ENCODE measurements around the gene CEP68.

CEP68 gene

DNA sequence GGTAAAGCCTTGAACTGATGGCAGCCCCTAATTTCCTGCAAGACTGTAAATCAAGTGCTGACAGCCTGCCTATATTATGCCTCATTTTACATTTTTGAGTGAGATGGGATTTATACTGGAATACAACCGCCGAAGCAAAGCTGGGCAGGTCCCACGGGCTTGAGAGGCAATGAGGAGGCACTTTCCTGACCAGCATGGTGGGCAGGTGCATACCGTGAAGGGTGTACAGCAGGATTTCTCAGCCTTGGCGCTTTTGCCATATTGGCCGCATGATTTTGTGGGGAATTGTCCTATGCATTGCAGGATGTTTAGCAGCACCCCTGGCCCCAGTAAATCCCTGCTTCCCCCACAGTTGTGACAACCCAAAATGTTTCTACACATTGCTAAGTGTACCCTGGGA lies 22.8 kb downstream of the CEP68 start:
- no peak for DNase-seq (ENCODE audit: low read depth)

DNA sequence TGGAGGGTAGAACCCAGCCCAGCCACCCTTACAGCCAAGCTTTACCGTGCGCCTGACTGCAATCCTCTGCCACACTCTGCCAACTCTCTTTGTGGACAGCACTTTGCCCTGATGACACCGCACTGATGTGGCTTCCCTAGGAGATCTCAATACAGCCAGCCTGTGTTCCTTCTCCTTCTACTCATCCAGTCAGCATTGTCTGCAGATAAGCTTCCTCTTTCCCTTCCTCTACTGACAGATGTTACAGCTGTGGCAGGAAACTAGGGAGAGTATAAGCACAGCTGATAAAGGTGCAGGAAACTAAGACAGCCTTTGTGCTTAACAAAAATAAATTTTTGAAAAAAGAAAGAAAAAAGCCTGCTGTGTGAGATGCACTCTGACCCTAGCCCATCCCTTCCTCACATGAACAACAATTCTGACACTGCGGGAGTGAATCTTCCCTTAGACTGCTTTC lies 25.0 kb downstream of the CEP68 start:
- DNase-seq (ENCODE audit: low read depth): no peak

DNA sequence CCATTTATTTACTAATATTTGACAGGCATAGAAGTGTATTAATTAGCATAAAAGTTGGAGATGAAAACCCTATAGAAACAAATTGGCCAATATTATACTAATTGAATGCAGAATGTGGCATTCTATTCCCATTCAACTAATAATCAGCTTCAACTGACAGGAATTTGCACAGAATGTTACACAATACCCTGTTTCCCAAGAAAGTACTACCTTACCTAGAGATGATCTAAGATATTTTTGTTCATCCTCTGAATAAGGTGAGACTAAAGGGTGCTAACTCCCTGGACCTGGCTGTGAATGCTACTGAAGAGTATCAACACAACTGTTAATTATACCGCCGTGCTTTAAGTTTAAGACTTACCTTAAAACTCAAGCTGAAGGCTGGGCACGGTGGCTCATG lies 28.9 kb downstream of the CEP68 start:
- DNase-seq (ENCODE audit: low read depth): no peak

DNA sequence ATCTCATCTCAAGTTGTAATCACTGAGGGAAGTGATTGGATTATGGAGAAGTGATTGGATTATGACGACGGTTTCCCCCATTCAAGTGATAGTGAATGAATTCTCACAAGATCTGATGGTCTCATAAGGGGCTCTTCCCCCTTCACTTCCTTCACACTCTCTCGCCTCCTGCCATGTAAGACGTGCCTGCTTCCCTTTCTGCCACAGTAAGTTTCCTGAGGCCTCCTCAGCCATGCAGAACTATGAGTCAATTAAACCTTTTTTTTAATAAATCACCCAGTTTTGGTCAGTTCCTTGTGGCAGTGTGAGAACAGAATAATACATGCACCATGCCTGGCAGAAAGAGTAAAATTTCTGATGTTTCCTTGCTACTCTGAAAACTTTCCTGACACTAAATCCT lies 36.6 kb downstream of the CEP68 start:
- DNase-seq (ENCODE audit: low read depth): no peak

DNA sequence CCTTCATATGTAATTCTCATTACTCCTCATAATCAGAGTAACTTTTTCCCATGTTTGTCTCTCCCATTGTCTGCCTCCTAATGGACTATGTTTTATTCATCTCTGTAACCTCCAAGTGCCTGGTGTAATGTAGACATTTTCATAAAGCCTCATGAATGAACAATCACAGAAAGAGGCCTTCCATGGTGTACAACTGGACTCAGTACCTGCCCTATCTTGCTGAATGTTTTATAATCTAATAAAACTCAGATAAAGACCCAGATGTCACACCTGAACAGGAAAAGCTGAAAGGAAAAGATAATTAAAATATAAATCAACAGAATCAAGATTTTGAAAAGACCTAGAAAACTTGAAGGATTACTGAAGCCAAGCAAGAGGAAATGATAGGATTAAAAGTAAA lies 37.0 kb downstream of the CEP68 start:
- no peak for DNase-seq (ENCODE audit: low read depth)

DNA sequence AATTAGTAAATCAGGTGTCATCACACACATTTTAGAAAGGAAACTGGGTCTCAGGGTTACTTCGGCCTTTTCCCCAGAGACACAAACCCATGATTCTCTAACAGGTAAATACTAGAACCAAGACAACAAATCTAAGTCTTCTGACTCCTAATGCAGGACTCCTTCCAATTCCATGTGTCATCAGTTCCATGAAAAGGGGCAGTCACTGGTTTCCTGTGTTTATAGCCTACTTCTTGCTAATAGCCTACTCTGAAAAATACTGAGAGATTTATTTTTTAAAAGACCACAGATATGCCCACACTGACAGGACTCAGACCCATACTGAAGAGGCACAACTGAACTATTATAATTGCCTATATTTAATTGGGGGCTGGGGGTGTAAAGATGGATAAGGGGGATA lies 40.7 kb downstream of the CEP68 start:
- peak; percentile 54 for DNase-seq (ENCODE audit: low read depth)

DNA sequence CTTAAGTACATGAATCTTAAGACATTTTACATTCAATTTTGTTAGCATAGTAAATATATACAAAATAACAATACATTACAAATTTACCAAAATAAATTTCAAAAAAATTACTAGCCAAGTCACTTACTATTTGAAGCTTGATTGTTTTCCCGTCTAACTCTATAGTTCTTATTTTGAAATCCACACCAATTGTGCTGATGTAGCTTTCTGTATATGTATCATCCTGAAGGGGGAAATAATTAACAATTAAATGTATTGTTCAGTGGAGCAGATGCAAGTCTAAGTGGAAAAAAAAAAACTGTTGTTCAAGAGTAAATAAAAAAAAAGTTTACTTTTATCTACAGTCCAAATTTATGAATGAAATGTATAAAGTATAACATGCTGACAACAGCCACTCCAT lies 41.6 kb downstream of the CEP68 start:
- DNase-seq (ENCODE audit: low read depth): no peak

DNA sequence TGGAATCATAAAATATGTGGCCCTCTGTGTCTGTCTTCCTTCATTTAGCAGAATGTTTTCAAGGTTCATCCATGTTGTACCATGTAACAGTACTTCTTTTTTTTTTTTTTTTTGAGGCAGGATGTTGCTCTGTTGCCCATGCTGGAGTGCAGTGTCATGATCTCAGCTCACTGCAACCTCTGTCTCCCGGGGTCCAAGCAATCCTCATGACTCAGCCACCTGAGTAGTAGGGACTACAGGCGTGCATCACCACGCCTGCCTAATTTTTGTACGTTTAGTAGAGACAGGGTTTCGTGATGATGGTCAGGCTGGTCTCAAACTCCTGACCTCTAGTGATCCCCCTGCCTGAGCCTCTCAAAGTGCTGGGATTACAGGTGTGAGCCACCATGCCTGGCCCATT lies 42.5 kb downstream of the CEP68 start:
- peak; percentile 75 for DNase-seq (ENCODE audit: low read depth)

DNA sequence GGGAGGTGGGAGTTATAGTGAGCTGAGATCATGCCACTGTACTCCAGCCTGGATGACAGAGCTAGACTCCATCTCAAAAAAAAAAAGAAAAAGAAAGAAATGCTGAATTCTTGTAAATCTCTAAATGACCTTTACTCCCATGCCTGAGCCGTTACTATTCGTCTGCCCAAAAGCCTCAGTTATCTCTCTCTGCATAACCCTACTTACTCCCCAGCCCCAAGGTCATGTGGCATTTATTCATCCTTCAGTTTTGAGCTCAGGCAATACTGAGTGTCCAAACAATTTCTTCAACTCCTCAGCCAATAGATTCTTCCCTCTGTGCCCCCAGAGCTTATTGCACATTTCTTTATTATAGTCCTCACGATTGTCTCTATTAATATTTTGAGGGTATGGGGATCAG lies 44.9 kb downstream of the CEP68 start:
- no peak for DNase-seq (ENCODE audit: low read depth)

DNA sequence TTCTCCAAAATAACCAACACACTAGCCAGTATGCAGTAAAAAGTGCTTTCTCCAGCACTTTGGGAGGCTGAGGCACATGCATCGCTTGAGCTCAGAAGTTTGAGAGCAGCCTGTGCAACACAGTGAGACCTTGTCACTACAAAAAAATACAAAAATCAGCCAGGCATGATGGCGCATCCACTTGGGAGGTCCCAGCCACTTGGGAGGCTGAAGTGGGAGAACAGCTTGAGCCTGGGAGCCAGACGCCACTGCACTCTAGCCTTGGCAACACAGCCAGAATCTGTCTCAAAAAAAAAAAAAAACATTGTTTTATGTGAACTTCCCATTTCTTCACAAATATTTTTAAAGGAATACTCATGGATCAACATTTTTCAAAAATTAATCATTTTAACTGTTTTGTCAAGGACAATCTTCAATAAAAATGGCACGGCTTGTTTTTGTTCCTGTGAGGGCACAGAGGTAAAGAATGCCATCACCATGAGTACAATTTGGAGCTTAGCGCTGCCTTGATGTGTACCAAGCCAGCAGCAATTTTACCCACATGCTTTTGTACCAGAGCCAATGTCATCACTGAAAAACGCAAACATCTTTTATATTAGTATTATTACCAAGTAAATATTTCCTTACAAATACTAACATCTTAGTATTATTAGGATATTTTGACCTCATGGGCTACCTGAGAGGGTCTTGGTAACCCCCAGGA lies 46.9 kb downstream of the CEP68 start:
- no peak for DNase-seq (ENCODE audit: low read depth)

DNA sequence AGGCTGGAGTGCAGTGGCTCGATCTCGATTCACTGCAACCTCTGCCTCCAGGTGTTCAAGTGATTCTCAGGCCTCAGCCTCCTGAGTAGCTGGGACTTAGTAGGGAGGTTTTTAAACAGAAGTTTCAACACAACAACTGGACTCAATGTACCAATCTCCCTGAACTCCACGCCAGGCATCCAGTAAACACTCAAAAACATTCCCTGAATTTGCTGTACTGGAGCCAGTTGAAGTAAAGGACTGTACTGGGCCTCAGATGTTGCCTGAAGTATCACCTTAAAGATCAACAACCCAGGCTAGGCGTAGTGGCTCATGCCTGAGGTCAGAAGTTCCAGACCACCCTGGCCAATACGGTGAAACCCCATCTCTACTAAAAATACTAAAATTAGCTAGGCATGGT lies 51.3 kb downstream of the CEP68 start:
- no peak for DNase-seq (ENCODE audit: low read depth)

DNA sequence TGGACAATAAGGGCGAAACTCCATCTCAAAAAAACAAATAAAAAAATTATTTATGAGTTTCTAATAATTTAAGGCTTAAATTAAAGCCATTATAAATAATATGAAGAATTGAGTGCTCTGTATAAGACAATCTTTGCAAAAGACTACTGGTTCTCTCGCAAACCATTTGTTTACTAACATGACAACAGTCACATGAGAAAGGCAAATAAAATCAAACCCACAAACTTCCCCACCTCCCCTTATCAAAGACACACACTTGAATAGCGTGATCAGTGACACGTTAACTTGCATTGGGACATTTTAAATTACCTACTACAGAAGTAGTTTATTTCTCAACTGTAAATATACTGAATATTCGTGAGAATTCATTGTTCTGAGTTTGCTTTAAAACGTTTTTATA lies 52.6 kb downstream of the CEP68 start:
- no peak for DNase-seq (ENCODE audit: low read depth)

DNA sequence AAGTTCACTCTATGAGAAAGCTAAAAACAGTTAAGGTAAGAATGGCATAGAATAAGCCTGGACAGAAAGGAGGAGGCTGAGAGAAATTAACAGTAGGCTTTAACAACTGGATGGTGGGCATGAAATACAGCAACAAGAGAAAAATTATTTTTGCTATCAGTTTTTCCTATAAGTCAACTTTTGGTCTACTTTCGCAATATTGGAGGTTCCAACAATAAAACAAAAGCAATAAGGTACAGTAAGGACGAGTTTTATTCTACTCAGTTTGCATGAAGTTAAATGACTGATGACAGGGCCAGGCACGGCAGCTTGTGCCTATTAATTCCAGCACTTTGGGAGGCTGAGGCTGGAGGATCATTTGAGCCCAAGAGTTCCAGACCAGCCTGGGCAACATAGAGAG lies 56.4 kb downstream of the CEP68 start:
- DNase-seq (ENCODE audit: low read depth): no peak

DNA sequence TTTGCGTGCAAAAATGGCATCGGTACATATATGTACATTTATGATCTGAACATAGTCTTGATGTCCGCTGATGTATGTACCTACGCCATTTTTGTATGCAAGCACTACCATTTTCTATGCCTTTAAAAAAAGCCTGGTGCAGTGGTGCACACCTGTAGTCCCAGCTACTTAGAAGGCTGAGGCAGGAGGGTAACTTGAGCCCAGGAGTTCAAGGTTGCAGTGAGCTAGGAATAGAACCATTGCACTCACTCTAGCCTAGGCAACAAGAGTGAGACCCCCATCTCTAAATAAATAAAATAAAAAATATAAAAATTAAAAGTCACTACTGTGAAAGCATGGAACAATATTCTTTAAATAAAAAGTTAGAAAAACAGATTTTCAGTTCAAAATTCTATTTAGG lies 57.0 kb downstream of the CEP68 start:
- no peak for DNase-seq (ENCODE audit: low read depth)

DNA sequence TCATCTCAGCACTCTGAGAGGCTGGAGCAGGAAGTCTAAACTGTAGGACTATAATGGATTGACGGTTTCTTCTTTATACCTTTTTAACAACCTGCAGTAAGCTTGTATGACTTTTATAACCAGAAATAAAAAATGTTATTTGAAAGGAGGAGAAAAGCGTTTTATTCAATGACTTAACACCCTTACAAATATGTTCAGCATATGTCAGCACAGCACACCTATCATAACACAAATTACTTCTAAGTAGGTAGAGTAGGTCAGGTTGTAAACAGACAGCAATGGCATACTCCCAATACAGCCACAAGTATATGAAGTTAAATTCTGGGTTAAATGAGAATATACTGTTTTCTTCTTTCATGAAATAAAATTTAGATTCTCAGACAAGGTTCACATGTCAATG lies 57.6 kb downstream of the CEP68 start:
- DNase-seq (ENCODE audit: low read depth): no peak

DNA sequence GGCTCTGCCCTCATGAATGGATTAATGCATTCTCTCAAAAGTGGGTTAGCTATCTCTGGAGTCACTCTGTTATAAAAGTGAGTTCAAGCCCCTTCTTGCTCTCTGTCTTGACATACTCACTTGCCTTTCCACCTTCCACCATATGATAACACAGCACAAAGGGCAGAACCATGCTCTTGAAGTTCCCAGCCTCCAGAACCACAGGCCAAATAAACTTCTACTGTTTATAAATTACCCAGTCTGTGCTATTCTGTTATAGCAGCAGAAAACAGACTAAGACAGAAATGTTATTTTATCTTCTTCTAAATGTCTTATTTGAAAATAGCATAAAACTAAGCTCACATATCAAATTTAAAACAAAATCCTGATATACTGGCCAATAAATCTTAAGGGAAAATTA lies 58.7 kb downstream of the CEP68 start:
- no peak for DNase-seq (ENCODE audit: low read depth)

DNA sequence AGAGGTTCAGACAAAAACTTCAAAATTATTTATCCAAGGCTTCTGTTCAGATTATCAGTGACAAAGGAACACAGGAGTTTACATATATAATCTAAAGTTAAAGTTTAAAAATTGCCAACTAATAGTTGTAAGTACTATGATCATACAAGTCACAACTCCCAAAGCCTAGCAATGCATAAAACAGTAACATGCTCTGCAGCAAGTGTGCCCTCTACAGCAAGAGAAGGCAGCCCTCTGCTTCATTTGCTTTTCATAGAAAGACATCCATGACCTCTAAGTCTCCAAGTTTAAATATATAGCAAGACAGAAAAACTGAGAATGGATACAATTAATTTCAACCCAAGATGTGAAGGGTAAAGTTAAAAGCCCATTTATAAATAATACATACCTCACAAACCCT lies 60.4 kb downstream of the CEP68 start:
- no peak for DNase-seq (ENCODE audit: low read depth)

DNA sequence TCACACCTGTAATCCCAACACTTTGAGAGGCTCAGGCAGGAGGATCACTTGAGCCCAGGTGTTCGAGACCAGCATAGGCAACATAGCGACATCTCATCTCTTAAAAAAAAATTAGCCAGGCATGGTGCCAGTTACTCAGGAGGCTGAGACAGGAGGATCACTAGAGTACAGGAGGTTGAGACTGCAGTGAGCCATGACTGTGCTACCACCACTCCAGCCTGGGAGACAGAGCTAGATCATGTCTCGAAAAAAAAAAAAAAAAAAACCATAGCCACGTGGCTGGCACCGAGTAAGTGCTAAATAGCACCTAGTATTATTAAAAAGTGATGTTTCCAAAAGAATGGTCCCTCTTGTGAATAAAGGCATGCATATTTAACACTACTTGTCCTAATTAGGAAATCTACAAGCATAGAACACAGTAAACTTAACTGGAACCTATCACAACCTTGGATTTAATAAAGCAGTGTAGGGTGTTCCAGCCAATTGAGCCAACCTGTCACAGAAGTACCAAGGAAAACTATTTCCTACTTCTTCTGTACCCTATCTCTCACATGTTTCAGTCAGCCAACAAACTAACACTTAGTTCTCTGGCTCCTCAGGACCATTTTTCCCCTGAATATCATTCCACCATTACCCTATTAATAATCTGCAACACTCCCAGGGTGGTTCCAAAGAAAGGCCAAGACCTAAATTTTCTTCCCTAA lies 64.9 kb downstream of the CEP68 start:
- no peak for DNase-seq (ENCODE audit: low read depth)

DNA sequence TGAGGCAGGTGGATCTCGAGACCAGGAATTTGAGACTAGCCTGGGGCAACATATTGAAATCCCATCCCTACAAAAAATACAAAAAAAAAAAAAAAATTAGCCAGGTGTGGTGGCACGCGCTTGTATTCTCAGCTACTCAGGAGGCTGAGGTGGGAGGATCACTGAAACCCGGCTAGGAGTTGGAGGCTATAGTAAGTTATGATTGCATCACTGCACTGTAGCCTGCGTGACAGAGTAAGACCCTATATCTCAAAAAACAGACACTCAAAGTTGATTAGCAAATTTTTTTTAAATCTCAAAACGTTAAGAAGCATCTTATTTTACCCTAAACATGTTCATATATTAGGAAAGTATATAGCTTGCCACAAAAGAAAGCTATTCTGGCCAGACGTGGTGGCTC lies 66.1 kb downstream of the CEP68 start:
- DNase-seq (ENCODE audit: low read depth): no peak

DNA sequence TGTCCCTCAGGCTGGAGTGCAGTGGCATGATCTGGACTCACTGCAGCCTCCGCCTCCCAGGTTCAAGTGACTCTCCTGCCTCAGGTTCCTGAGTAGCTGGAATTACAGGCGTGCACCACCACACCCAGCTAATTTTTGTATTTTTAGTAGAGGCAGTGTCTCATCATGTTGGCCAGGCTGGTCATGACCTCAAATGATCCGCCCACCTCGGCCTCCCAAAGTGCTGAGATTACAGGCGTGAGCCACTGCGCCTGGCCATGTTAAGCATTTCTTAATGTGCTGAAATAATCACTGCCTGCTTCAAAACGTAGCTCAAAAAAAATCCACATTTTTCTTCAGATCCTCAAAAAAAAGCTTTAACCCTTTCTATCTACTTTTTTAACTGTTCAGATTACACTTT lies 69.2 kb downstream of the CEP68 start:
- DNase-seq (ENCODE audit: low read depth): peak; percentile 20

DNA sequence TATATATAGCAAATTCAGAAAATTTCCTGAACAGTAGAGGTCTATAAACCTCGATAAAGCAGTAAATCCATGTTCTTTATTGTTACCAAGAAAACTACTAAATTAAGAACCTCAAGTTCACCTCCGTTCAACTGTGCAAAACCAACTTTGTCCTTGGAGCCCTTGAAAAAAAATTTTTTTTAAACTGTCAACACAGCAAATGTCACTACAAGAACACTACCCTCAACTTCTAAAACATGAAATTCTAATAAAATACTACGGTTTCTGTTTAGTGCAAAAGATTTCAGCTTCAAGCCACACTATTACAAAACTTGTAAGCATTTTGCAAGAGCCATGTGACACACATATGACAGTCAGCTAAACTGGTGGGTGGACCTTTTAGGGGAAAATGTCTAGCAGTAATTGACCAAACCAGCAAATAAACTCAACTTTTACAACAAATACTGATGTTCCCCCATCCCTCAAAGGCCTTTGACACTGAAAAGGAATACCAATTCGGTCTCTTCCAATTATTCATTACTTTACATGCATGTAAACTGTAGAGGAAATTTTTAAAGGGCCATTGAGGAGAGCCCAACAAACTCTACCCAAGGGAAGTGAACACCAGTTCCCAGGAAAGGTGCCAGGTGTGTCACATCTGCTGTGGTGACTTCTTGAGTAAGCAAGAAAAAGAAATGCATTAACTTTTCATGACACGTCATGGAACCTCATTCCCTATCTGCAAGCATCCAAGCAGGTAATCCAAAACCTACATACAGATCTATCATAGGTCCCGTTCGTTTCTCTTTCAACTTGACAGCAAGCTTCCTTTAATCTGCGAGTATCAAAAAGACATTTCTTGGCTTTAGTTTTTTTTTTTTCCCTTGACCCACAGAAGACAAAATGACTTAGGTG lies 72.3 kb downstream of the CEP68 start:
- DNase-seq (ENCODE audit: low read depth): peak; percentile 52

DNA sequence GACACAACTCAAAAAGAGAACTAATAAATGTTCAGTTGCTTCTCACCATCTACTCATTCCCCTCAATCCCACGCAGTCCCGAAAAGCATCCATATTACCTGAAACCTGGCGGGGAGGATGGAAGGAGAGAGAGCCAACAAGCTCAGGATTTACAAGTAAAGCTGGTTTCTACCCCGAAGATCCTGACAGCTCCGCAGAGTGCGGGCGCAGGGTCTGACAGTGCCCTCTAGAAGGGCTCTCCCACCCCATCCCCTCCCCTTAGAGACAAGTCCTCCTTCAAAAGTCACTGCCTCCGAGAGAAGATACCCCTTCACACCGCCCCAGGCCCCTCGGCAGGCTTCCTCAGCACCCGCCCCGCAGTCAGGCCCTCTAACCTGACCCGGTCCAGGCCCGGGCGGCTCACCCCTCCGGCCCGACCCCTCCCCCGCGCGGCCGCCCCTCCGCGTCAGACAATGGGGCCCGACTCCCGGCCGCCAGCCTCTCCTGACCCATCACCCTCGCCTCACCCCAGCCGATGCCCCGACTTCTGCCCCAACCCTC lies 73.1 kb downstream of the CEP68 start:
- DNase-seq (ENCODE audit: low read depth): peak; percentile 50

Measured in ELR (cell line).